Spleen (tissue), 7 donors: ENCODE data around the gene KLHDC4.

Source experiments
- CTCF ChIP-seq, 11 experiments: fragments of 200-600 bp in 7 of 11; fragments of 450-650 bp in 4 of 11; sonication (generic) in 4 of 11; IDR thresholded peaks in 8 of 11; conservative IDR thresholded peaks in 3 of 11; 1 replicate in 7 of 11; 2 replicates in 4 of 11; pipeline versions ENCODE4 v1.4.0 to v1.8.0; 2016 to 2021; ENCODE audit warnings: antibody characterized with exemption in 11 of 11, inconsistent platforms in 4 of 11, mild to moderate bottlenecking in 1 of 11
- POLR2AphosphoS5 ChIP-seq, 3 donors: sonication (generic); formaldehyde crosslinking; IDR thresholded peaks; one replicate each; pipeline ENCODE4 v1.5.1; 2017; ENCODE audit warnings: antibody characterized with exemption in 3 of 3
- donor health status: DM: no; HTN: no; CAD: no; lungs with moderate emphysema.
- donor health status: DM: no; HTN: no; CAD: no.
- donor health status: DM: no; HTN: no; CAD: no.

- no peak for TF ChIP-seq CTCF (IDR thresholded peaks at IDR 0.05 in 8 of 11, conservative IDR thresholded peaks at IDR 0.05 in 3 of 11)
- no peak for TF ChIP-seq POLR2AphosphoS5 (IDR thresholded peaks at IDR 0.05)
These were observed 74.1 kb downstream of the KLHDC4 start for GRCh38 chr16:87691686-87692079.
